Stomach (tissue), 9 donors: Measurements from ENCODE around the gene NIFK. TPM values are rescaled to one million over a fixed set of nuclear protein-coding genes. Genes with fewer than 3 reads are reported as not detected.
"Not testable (repeated sequence)": the region's sequence is repeated elsewhere in the genome, so short reads cannot be mapped to it uniquely, and the experiment has no call there.

Experiments
- DNase-seq, 2 donors: peaks; one replicate each; pipeline versions ENCODE4 v3.0.0 to v3.0.0-alpha.2; 2013 to 2019
- H3K27ac ChIP-seq, 5 donors: fragments of 200-600 bp in 4 of 5; sonication (generic) in 4 of 5; one replicate each; pipeline ENCODE4 v1.5.1; 2013 to 2019; ENCODE audit warnings: mild to moderate bottlenecking in 1 of 5, moderate library complexity in 1 of 5
- H3K27me3 ChIP-seq, 3 donors: fragments of 200-600 bp; sonication (generic); one replicate each; pipeline ENCODE4 v1.5.1; 2017 to 2019; ENCODE audit warnings: mixed run types in 1 of 3
- H3K36me3 ChIP-seq, 4 donors: fragments of 200-600 bp; sonication (generic); 1 replicate in 3 of 4; 2 replicates in 1 of 4; pipeline ENCODE4 v1.5.1; 2016 to 2019
- H3K4me1 ChIP-seq, 4 donors: fragments of 200-600 bp; sonication (generic); one replicate each; pipeline ENCODE4 v1.5.1; 2016 to 2019
- H3K4me3 ChIP-seq, 4 donors: fragments of 200-600 bp; sonication (generic) in 3 of 4; one replicate each; pipeline ENCODE4 v1.5.1; 2016 to 2019; ENCODE audit warnings: mild to moderate bottlenecking in 1 of 4
- H3K9me3 ChIP-seq, 4 donors: fragments of 200-600 bp; sonication (generic); one replicate each; pipeline ENCODE4 v1.5.1; 2016 to 2019
- EP300 ChIP-seq: sonication (generic); formaldehyde crosslinking; IDR thresholded peaks from one replicate; pipeline ENCODE4 v1.6.1; 2017; ENCODE audit warnings: antibody characterized with exemption
- POLR2A ChIP-seq, 4 donors: fragments of 450-650 bp; IDR thresholded peaks; one replicate each; pipeline ENCODE4 v1.6.1; 2016; ENCODE audit warnings: antibody characterized with exemption in 4 of 4, control low read depth in 2 of 4, mild to moderate bottlenecking in 1 of 4, moderate library complexity in 1 of 4
- POLR2AphosphoS5 ChIP-seq, 3 donors: sonication (generic); formaldehyde crosslinking; IDR thresholded peaks; one replicate each; pipeline ENCODE4 v1.6.1; 2016; ENCODE audit warnings: antibody characterized with exemption in 3 of 3
- WGBS, 5 donors: extraction: QIAGEN DNeasy Blood & Tissue Kit in 3 of 5; methylation state at CpG; one replicate each; pipeline versions ENCODE4 v1.1.5 to v1.1.7; 2013 to 2018; 5-methylcytosine and 5-hydroxymethylcytosine counted together
- intact Hi-C: fragments of 100-400 bp; cut with DNase I; formaldehyde crosslinking; loops from one replicate; pipeline ENCODE4 v1.15.1; 2023; ENCODE audit warnings: low total_unique reads
- polyA plus RNA-seq, 3 donors: library from polyadenylated mRNA; stranded (reverse); fragments of 200-250 nt; gene quantifications; one replicate each; pipeline ENCODE4 v1.2.3, GENCODE V29; 2013
- total RNA-seq, 5 donors: library from RNA; depleted of rRNA; stranded (reverse); fragments of >200 nt; gene quantifications; one replicate each; pipeline versions ENCODE4 v1.1.0 to v1.2.3, GENCODE V29; 2014 to 2016
- TF ChIP-seq, protein P1 (sequence below), 7 experiments: fragments of 450-650 bp in 4 of 7; fragments of 200-600 bp in 3 of 7; sonication (generic) in 3 of 7; IDR thresholded peaks; one replicate each; pipeline ENCODE4 v1.5.1; 2016 to 2019; ENCODE audit warnings: antibody characterized with exemption in 7 of 7, control low read depth in 2 of 7, mild to moderate bottlenecking in 1 of 7
- donor health status: healthy with polysubstance abuse.
- donor health status: Bipolar disorder and iron deficiency.
- donor health status: healthy.

Gene NIFK
- total and polyA plus RNA-seq, 8 donors, result 13.6 to 58.0 (median 33.6) TPM

DNA sequence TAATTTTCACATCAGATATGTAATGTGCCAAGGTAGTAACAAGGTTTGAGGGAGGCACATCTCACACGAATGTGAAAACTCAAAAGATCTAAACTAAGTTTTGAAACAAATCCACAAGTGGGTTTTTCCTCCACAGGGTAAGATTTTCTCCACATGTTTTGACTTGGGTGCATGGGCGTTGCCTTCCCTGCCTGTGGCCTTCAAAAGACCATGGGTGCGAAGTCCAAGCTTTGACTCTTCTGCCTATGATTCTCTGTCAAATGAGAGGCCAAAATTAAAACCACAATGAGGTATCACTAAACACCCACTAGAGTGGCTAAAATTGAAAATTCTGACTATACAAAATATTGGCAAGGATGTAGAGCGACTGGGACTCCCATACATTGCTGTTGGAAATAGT, 30.7 kb downstream of the NIFK start:
- Histone ChIP-seq H3K27me3 (no peaks in the 10 kb centered on the region), H3K9me3 (no peaks in the 10 kb centered on the region), H3K27ac (no peak overlapping the region), H3K4me3 (no peak overlapping the region), H3K36me3 (no peaks in the 10 kb centered on the region), H3K4me1 (peaks cover 0 to 7% (median 2%) of the 10 kb centered on the region in 4 donors)
- WGBS, 5 donors, result 90 to 95% (median 94%) methylated on average over 4 of the region's 4 CpGs
- TF ChIP-seq POLR2AphosphoS5 (IDR thresholded peaks at IDR 0.05) (no peak), POLR2A (IDR thresholded peaks at IDR 0.05) (no peak)
- intact Hi-C loops, result no loop called here
- DNase-seq, result no peak

DNA sequence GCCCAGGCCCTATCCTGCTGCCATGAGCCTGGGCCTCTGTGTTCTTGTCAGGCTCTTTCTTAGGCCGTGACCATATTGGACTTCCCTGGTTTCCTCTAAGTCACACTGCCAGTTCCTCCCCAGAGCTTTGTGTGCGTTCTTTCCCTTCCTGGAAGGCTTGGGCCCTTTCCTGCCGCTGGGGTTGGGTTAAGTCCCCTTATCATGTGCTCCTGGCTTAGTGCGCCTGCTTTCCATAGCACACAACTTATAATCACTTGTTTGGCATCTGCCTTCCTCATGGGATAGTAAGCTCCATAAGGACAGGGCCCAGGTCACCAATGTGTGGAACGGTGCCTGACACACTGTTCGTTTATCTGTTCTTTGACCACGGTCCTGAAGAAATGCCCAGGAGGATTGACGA, 31.3 kb downstream of the NIFK start:
- H3K4me3 ChIP-seq, result no peak overlapping the region
- no peak for DNase-seq
- peaks cover under 1 to 11% (median 6%) of the 10 kb centered on the region in 4 donors for H3K4me1 ChIP-seq
- H3K27me3 ChIP-seq, result no peaks in the 10 kb centered on the region
- no peaks in the 10 kb centered on the region for H3K36me3 ChIP-seq
- H3K27ac ChIP-seq, result no peak overlapping the region
- TF ChIP-seq EP300 (no peak), POLR2AphosphoS5 (IDR thresholded peaks at IDR 0.05) (no peak), POLR2A (IDR thresholded peaks at IDR 0.05) (no peak)
- TF ChIP-seq, protein P1, sequence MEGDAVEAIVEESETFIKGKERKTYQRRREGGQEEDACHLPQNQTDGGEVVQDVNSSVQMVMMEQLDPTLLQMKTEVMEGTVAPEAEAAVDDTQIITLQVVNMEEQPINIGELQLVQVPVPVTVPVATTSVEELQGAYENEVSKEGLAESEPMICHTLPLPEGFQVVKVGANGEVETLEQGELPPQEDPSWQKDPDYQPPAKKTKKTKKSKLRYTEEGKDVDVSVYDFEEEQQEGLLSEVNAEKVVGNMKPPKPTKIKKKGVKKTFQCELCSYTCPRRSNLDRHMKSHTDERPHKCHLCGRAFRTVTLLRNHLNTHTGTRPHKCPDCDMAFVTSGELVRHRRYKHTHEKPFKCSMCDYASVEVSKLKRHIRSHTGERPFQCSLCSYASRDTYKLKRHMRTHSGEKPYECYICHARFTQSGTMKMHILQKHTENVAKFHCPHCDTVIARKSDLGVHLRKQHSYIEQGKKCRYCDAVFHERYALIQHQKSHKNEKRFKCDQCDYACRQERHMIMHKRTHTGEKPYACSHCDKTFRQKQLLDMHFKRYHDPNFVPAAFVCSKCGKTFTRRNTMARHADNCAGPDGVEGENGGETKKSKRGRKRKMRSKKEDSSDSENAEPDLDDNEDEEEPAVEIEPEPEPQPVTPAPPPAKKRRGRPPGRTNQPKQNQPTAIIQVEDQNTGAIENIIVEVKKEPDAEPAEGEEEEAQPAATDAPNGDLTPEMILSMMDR (IDR thresholded peaks at IDR 0.05), result no peak
- intact Hi-C loops, result no loop called here
- no peaks in the 10 kb centered on the region for H3K9me3 ChIP-seq
- WGBS, 5 donors, result 82 to 86% (median 84%) methylated on average over 8 of the region's 8 CpGs

DNA sequence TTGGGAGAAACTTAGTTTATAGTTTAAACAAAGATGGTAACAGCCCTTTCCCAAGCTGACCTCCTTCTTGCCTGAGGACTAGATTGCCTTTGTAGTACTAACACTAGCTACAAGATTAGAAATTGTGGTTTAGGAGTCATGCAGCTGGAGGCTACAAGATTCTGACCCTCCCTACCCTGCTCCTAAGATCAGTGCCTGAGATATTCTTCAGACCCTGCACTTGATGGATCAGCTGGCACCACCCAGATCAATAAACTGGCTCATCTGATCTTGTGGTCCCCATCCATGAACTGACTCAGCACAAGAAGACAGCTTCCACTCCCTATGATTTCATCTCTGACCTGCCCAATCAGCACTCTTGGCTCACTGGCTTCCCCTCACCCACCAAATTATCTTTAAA, 34.9 kb downstream of the NIFK start:
- H3K27me3 ChIP-seq, H3K36me3 ChIP-seq, H3K9me3 ChIP-seq, H3K4me3 ChIP-seq, DNase-seq, intact Hi-C loops, H3K27ac ChIP-seq: not testable (repeated sequence)
- H3K4me1 ChIP-seq, result peaks cover 8 to 40% (median 17%) of the 10 kb centered on the region in 4 donors

DNA sequence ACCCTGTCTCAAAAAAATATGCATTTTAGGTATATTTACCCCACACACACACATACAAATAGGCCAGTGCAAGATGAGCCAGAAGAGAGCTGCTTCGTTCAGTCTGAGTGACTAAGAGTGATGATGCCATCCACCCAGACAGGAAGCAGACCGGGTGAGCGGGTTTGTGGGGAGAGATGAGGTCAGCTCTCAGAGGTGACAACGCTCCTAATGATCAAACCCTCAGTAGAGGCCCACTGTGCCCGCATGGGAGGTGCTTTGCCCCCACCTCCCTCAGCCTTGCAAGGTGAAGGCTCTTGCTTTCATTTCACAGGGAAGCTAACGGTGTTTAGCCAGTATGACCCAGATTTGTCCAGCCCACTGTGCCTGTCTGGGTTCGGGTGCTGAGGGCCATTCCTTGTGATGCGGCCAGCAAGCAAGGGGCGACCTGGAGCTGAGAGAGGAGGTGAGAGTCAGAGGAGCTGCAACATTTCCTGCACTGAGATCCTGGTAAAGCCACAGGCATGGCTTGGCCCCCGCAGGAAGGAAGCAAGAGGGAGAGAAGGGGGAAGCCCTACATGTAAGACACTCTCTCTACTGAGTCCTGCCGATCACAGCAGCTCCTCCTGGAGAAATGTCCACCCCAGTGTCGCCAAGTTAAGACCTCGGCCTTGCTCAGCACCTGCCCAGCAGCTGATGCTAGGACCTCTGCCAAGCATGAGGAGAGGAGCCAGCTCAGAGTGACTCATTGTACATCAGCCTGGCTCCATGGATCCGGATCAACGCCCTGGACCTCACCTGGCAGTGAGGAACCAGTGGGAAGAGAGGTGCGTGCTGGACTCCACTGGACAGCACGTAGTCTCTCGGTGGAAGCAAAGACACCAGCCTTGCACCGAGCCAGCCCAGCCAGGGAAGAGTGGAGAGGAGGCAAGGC, 37.0 kb downstream of the NIFK start:
- WGBS, 5 donors, result 48 to 67% (median 53%) methylated on average over 19 of the region's 19 CpGs
- Histone ChIP-seq H3K9me3 (no peaks in the 10 kb centered on the region), H3K4me3 (peak overlapping the region in 1 of 4 donors; percentile 5), H3K27ac (peak overlapping the region in 3 of 5 donors; percentile 16 to 56 (median 26)), H3K4me1 (peaks cover 8 to 50% (median 23%) of the 10 kb centered on the region in 4 donors), H3K27me3 (no peaks in the 10 kb centered on the region), H3K36me3 (no peaks in the 10 kb centered on the region)
- peak; percentile 64 to 72 for DNase-seq
- no peak for TF ChIP-seq POLR2A (IDR thresholded peaks at IDR 0.05)
- no peak for TF ChIP-seq POLR2AphosphoS5 (IDR thresholded peaks at IDR 0.05)
- intact Hi-C loops, result no loop called here

DNA sequence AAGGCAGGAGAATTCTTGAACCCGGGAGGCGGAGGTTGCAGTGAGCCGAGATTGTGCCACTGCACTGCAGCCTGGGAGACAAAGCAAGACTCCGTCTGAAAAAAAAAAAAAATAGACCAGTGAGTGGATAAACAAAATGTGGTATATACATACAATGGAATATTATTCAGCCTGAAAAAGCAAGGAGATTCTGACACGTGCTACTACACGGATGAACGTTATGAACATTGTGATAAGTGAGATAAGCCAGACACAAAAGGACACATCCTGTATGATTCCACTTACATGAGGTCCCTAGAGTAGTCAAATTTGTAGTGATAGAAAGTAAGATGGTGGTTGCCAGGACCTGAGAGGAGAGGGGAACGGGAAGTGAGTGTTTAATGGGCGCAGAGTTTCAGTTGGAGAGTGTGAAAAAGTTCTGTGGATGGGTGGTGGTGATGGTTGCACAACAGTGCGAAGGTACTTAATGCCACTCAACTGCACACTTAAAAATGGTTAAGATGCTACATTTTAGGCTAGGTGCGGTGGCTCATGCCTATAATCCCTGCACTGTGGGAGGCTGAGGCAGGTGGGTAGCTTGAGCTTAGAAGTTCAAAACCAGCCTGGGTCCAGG, 38.3 kb downstream of the NIFK start:
- peaks cover 8 to 50% (median 23%) of the 10 kb centered on the region in 4 donors for H3K4me1 ChIP-seq
- H3K27me3 ChIP-seq, result no peaks in the 10 kb centered on the region
- no peaks in the 10 kb centered on the region for H3K36me3 ChIP-seq
- 85 to 88% (median 88%) methylated on average over 11 of the region's 11 CpGs for WGBS, 5 donors
- H3K9me3 ChIP-seq, result no peaks in the 10 kb centered on the region
- no peak overlapping the region for H3K4me3 ChIP-seq
- H3K27ac ChIP-seq, result no peak overlapping the region
- no peak for DNase-seq
- intact Hi-C loops, result no loop called here
- TF ChIP-seq, protein P1 (IDR thresholded peaks at IDR 0.05), result no peak
- TF ChIP-seq EP300 (no peak), POLR2A (IDR thresholded peaks at IDR 0.05) (no peak), POLR2AphosphoS5 (IDR thresholded peaks at IDR 0.05) (no peak)
